Bronchial epithelial cell (primary cell): ENCODE data around the gene CUEDC1. TPM values are rescaled to one million over a fixed set of nuclear protein-coding genes. Genes with fewer than 3 reads are reported as not detected.

ENCODE experiments used
- DNase-seq: peaks from one replicate; pipeline ENCODE4 v3.0.0-alpha.2; 2010; ENCODE audit warnings: low read depth
- FAIRE-seq: peaks from 2 replicates; lab custom pipeline; 2011; peaks lifted over from hg19 to GRCh38; lab: Jason Lieb, UNC
- H3K27me3 ChIP-seq: 2 replicates; pipeline ENCODE4 v1.5.1; 2011; ENCODE audit warnings: low read length; ENCODE audit not compliant: control insufficient read depth, insufficient read depth
- H3K36me3 ChIP-seq: 2 replicates; pipeline ENCODE4 v1.5.1; 2011; ENCODE audit warnings: low read length; ENCODE audit not compliant: control insufficient read depth, insufficient read depth
- H3K4me3 ChIP-seq: 2 replicates; pipeline ENCODE4 v1.5.1; 2011; ENCODE audit warnings: mild to moderate bottlenecking, low read depth, low read length, control low read depth
- CTCF ChIP-seq: IDR thresholded peaks from 2 replicates; pipeline ENCODE4 v1.5.1; 2011; ENCODE audit warnings: mild to moderate bottlenecking, moderate library complexity, low read length, control low read depth, inconsistent platforms; ENCODE audit not compliant: insufficient read depth, severe bottlenecking
- total RNA-seq: library from RNA; depleted of rRNA; stranded (reverse); fragments of >200 nt; gene quantifications from 2 replicates; pipeline ENCODE4 v1.2.1, GENCODE V29; 2014

CUEDC1 gene
- total RNA-seq, 1 donor from 2014 or later = 3.4 TPM

- Histone ChIP-seq H3K36me3 (no peaks in the 10 kb centered on the region), H3K27me3 (no peaks in the 10 kb centered on the region), H3K4me3 (no peak overlapping the region)
- no peak for TF ChIP-seq CTCF
- FAIRE-seq = no peak
- peak; percentile 75 for DNase-seq
These were observed 55.8 kb downstream of the CUEDC1 start for GRCh38 chr17:57899391-57899790.

DNA sequence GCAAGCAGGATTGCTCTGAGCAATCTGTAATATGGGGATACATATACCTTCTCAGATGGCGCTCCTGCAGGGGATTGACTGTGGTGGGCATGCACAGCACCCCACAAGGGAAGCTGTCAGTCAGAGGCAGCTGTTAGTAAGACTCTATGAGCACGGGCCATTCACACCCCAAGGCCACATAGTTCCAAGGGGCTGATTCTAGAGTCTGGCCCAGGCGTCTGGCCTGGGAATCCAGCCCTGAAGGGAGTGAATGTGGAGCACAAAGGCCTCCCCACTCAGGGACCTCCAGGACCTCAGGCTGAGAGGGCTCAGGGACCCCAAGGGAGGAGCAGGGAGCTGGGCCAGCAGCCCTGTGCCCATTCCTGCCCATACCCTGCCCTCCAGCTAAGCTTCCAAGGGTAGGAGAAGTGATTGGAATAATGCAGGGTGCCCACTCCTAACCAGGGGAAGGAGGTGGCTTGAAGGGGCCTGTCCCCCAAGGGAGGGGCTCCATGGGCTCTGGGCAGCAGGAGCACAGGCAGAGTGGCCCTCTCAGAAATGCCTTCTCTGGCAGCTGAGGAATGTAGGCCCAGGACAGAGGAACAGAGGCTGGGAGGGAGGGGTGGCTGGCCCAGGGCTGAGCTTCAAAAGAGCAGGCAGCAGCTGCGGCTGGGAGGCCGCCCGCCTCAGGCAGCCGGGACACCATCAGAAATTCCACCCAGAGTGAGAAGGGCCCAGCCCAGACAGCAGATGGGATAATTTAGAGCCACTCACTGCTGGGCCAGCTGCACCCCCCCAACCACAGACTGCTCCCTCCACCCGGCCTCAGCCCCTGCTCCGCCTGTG is 56.5 kb downstream of the CUEDC1 start:
- TF ChIP-seq CTCF = no peak
- Histone ChIP-seq H3K36me3 (no peaks in the 10 kb centered on the region), H3K4me3 (no peak overlapping the region), H3K27me3 (no peaks in the 10 kb centered on the region)
- no peak for FAIRE-seq
- DNase-seq = no peak

- DNase-seq (no peak), FAIRE-seq (no peak)
- Histone ChIP-seq H3K36me3 (no peaks in the 10 kb centered on the region), H3K4me3 (no peak overlapping the region), H3K27me3 (no peaks in the 10 kb centered on the region)
- TF ChIP-seq CTCF = no peak
These were observed 59.7 kb downstream of the CUEDC1 start for GRCh38 chr17:57895382-57896060.

DNA sequence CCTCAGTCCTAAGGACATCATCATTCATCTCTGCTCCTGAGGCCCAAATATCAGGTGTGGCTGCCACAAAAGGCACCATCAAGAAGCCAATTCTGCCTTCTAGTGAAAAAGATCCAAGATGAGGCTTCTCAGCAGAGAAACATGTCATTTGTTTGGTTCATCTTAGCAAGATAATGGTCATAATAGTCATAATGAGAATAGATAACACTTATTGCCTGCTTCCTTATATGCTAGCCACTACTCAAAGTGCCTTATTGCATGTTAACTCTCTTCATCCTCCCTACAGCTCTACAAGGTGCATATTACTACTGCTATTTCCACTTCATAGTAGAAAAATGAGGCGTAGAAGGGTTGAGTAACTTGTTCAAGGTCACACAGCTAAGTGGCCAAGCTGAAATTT is 60.4 kb downstream of the CUEDC1 start:
- no peak for FAIRE-seq
- no peak for DNase-seq
- Histone ChIP-seq H3K27me3 (no peaks in the 10 kb centered on the region), H3K36me3 (no peaks in the 10 kb centered on the region), H3K4me3 (no peak overlapping the region)
- TF ChIP-seq CTCF = no peak

DNA sequence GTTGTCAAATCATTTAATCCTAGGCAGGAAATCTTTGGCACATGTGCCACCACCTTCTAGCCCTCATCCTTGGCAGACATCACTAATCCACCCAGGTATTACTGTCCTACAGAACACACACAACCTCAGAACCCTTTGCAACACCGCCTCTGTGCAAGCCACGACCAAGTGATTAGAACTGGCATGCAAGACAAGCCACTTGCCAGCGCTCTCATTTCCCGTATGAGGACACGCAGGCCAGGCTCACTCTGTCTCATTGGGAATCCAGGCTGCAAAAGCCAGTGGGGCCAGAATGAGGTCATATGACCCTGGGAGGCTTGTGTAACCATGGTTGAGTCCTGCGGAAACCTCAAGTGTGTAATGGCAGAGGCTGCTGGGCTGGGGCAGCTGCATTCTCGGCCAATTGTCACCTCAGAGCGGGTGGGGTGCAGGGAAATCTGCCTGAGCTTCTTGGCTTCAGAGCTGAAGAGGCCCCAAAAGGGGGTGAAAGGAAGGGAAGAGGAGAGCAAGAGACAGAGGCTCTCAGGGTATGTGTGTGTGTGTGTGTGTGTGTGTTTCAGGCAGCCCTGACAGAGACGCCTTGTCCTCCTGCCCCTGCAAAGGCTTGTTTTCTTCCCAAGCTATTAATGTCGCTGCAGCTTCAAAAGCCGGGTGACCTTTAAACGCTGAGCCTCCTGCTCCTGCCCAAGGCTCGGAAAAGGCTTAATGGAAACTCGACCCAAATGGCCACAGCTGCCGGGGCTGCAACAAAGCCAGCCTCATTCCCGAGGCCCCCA is 62.2 kb downstream of the CUEDC1 start:
- DNase-seq (peak; percentile 95), FAIRE-seq (peak; percentile 97)
- no peak for TF ChIP-seq CTCF
- Histone ChIP-seq H3K27me3 (no peaks in the 10 kb centered on the region), H3K36me3 (no peaks in the 10 kb centered on the region), H3K4me3 (no peak overlapping the region)
